DND-41 (cell line): ENCODE data around the gene COPE.

Experiments
- CTCF ChIP-seq: IDR thresholded peaks from 2 replicates; pipeline ENCODE4 v1.5.1; 2012; ENCODE audit warnings: borderline replicate concordance, low read length, moderate library complexity, mild to moderate bottlenecking; ENCODE audit not compliant: poor library complexity, severe bottlenecking; ENCODE audit errors: extremely low read depth
- EZH2 ChIP-seq: IDR thresholded peaks from 3 replicates; pipeline ENCODE4 v1.6.1; 2012; ENCODE audit warnings: borderline replicate concordance, low read depth, mild to moderate bottlenecking, moderate library complexity, low read length, inconsistent platforms; ENCODE audit not compliant: severe bottlenecking

- TF ChIP-seq CTCF (no peak), EZH2 (no peak)
Measured at GRCh38 chr19:18945297-18945696, 26.1 kb upstream of the COPE start.
